ENCODE data around the gene HAX1. TPM values are rescaled to one million over a fixed set of nuclear protein-coding genes. Genes with fewer than 3 reads are reported as not detected.

HAX1 gene
- total and polyA plus RNA-seq, 10 of the 15 experiments (the other 5 are each of a cell fraction or from before 2014, with no cell fraction given), result 95.3 to 288 (median 147) TPM

- no peak for TF ChIP-seq BCLAF1 (IDR thresholded peaks at IDR 0.05)
- TF ChIP-seq PAX8 (IDR thresholded peaks at IDR 0.05), result no peak
Measured at GRCh38 chr1:154295408-154296235, 23.2 kb downstream of the HAX1 start (continued).

GRCh38 chr1:154301582-154301981 is 29.2 kb downstream of the HAX1 start:
- Histone ChIP-seq H2AFZ (ENCODE audit: control insufficient read depth, low read depth, low read length) (no peak overlapping the region), H3K36me3 (ENCODE audit: control insufficient read depth in 2 of 2, insufficient read depth in 2 of 2, low read length in 1 of 2) (no peaks in the 10 kb centered on the region), H3K27ac (ENCODE audit: control insufficient read depth, insufficient read depth) (no peak overlapping the region), H3K9me3 (replicated peaks; ENCODE audit: control insufficient read depth, insufficient read depth, low read length) (no peaks in the 10 kb centered on the region), H3K4me2 (ENCODE audit: control insufficient read depth, insufficient read depth) (no peak overlapping the region), H3K27me3 (replicated peaks in 1 of 2; ENCODE audit: control insufficient read depth in 2 of 2, insufficient read depth in 2 of 2, low read length in 1 of 2) (no peaks in the 10 kb centered on the region), H3K4me3 (no peak overlapping the region), H4K20me1 (ENCODE audit: control insufficient read depth, insufficient read depth) (no peaks in the 10 kb centered on the region), H3K9ac (ENCODE audit: control insufficient read depth, insufficient read depth, low read length) (no peak overlapping the region), H3K4me1 (ENCODE audit: control insufficient read depth, insufficient read depth, low read length) (no peaks in the 10 kb centered on the region), H3K79me2 (ENCODE audit: control insufficient read depth, insufficient read depth, low read length) (no peaks in the 10 kb centered on the region)
- RAD21 ChIA-PET (ENCODE audit: unreplicated experiment), result no interaction called here
- POLR2A ChIA-PET, result no interaction called here
- intact Hi-C loops (cut with micrococcal nuclease; ENCODE audit: unreplicated experiment) (no loop called here), in situ Hi-C loops (cut with MboI) (no loop called here)
- SMC1A ChIA-PET (ENCODE audit: uncharacterized antibody, unreplicated experiment), result interaction anchor here (1.2 kb wide), 1 partner anchor 10 kb away, joined by 3 read pairs; no protein-coding TSS in a partner anchor
- BruUV-seq (replicated peaks), result no TSS peak
- FAIRE-seq, result no peak
- DNase-seq (ENCODE audit: low read depth, low spot score), result no peak
- TF ChIP-seq ZSCAN29 (IDR thresholded peaks at IDR 0.05), result no peak
- no peak for TF ChIP-seq SIX5 (IDR thresholded peaks at IDR 0.05; ENCODE audit: low read depth, low read length, severe bottlenecking)
- TF ChIP-seq PAX5 (IDR thresholded peaks at IDR 0.05; ENCODE audit: borderline replicate concordance, low read depth, low read length), result no peak
- no peak for TF ChIP-seq ATF2 (IDR thresholded peaks at IDR 0.05; ENCODE audit: low read length)
- no peak for ATAC-seq
- CTCF ChIA-PET, result no interaction called here
- WGBS (ENCODE audit: insufficient coverage, insufficient replicate concordance, low lambda C conversion rate, missing lambda C conversion rate), result 94% methylated on average over 1 of the region's 1 CpG
